Vagina (tissue), 2 donors: Measurements from ENCODE around the gene TMEM205.

Source experiments
- POLR2A ChIP-seq, 2 donors: fragments of 450-650 bp; IDR thresholded peaks; one replicate each; pipeline ENCODE4 v1.6.1; 2017; ENCODE audit warnings: antibody characterized with exemption in 2 of 2, mild to moderate bottlenecking in 2 of 2, moderate library complexity in 2 of 2
- POLR2AphosphoS5 ChIP-seq, 2 donors: sonication (generic); formaldehyde crosslinking; IDR thresholded peaks; one replicate each; pipeline ENCODE4 v1.9.0; 2017; ENCODE audit warnings: antibody characterized with exemption in 2 of 2, mild to moderate bottlenecking in 2 of 2, low read depth in 1 of 2; ENCODE audit not compliant: insufficient read depth in 1 of 2
- TF ChIP-seq, protein P1 (sequence below), 3 experiments: fragments of 450-650 bp in 2 of 3; fragments of 200-600 bp in 1 of 3; sonication (generic) in 1 of 3; IDR thresholded peaks; one replicate each; pipeline ENCODE4 v1.5.1; 2017 to 2019; ENCODE audit warnings: antibody characterized with exemption in 3 of 3, mild to moderate bottlenecking in 2 of 3, moderate library complexity in 2 of 3

DNA sequence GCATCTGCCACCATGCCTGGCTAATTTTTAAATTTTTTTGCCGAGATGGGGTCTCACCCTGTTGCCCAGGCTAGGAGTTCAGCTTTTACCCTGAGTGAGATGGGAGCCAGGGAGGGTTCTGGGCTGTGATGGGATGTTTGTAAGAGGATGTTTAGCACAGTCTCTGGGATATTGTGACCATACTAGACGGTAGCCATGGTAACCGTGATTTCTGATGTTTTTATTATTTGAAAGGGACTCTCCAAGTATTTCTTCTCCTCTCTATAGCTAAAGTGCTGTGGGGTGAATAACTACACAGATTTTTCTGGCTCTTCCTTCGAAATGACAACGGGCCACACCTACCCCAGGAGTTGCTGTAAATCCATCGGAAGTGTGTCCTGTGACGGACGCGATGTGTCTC, 39.7 kb downstream of the TMEM205 start:
- TF ChIP-seq, protein P1, sequence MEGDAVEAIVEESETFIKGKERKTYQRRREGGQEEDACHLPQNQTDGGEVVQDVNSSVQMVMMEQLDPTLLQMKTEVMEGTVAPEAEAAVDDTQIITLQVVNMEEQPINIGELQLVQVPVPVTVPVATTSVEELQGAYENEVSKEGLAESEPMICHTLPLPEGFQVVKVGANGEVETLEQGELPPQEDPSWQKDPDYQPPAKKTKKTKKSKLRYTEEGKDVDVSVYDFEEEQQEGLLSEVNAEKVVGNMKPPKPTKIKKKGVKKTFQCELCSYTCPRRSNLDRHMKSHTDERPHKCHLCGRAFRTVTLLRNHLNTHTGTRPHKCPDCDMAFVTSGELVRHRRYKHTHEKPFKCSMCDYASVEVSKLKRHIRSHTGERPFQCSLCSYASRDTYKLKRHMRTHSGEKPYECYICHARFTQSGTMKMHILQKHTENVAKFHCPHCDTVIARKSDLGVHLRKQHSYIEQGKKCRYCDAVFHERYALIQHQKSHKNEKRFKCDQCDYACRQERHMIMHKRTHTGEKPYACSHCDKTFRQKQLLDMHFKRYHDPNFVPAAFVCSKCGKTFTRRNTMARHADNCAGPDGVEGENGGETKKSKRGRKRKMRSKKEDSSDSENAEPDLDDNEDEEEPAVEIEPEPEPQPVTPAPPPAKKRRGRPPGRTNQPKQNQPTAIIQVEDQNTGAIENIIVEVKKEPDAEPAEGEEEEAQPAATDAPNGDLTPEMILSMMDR (IDR thresholded peaks at IDR 0.05) = no peak
- no peak for TF ChIP-seq POLR2A (IDR thresholded peaks at IDR 0.05)
- no peak for TF ChIP-seq POLR2AphosphoS5 (IDR thresholded peaks at IDR 0.05; ENCODE audit: insufficient read depth in 1 of 2, low read depth in 1 of 2)
